ENCODE results near the gene ANO1. TPM values are rescaled to one million over a fixed set of nuclear protein-coding genes. Genes with fewer than 3 reads are reported as not detected.

ANO1 gene
- total RNA-seq, 1 experiment from 2014 or later, result 184 TPM

DNA sequence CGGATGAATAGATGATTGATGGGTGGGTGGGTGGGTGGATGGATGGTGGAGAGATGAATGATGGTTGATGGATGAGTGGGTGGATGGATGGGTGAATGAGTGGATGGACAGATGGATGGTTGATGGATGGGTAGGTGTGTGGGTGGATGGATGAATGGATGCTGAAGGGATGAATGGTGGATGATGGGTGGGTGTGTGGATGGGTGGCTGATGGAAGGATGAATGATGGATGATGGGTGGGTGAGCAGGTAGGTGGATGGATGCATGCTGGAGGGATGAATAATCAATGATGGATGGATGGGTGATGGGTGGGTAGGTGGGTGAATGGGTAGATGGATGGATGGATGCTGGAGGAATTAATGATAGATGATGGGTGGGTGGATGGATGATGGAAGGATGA is 40.5 kb downstream of the ANO1 start:
- Histone ChIP-seq H3K4me2 (ENCODE audit: low read length) (no peak overlapping the region), H4K20me1 (ENCODE audit: low read length) (no peaks in the 10 kb centered on the region), H3K4me3 (ENCODE audit: low read length) (no peak overlapping the region), H3K4me1 (ENCODE audit: insufficient read depth, low read length) (no peaks in the 10 kb centered on the region), H3K9ac (ENCODE audit: low read length) (no peak overlapping the region), H3K9me2 (replicated peaks; ENCODE audit: low read length) (no peaks in the 10 kb centered on the region), H3K27ac (ENCODE audit: low read length) (no peak overlapping the region), H3K79me2 (ENCODE audit: low read length) (no peaks in the 10 kb centered on the region), H3F3A (ENCODE audit: low read length, unreplicated experiment) (no peaks in the 10 kb centered on the region), H3K9me3 (ENCODE audit: low read length) (no peaks in the 10 kb centered on the region), H2AFZ (ENCODE audit: low read length) (no peak overlapping the region), H3K27me3 (ENCODE audit: low read length) (no peaks in the 10 kb centered on the region), H3K36me3 (ENCODE audit: low read depth, low read length) (peaks cover 62% of the 10 kb centered on the region)
- no TSS peak for BruUV-seq (replicated peaks)
- ATAC-seq (no peak), DNase-seq (no peak)
- ChIA-PET CTCF (no interaction called here), POLR2A (ENCODE audit: unreplicated experiment) (no interaction called here)
- TF ChIP-seq EZH2 (IDR thresholded peaks at IDR 0.05; ENCODE audit: low read length, unreplicated experiment), result no peak
- TF ChIP-seq, protein P1, sequence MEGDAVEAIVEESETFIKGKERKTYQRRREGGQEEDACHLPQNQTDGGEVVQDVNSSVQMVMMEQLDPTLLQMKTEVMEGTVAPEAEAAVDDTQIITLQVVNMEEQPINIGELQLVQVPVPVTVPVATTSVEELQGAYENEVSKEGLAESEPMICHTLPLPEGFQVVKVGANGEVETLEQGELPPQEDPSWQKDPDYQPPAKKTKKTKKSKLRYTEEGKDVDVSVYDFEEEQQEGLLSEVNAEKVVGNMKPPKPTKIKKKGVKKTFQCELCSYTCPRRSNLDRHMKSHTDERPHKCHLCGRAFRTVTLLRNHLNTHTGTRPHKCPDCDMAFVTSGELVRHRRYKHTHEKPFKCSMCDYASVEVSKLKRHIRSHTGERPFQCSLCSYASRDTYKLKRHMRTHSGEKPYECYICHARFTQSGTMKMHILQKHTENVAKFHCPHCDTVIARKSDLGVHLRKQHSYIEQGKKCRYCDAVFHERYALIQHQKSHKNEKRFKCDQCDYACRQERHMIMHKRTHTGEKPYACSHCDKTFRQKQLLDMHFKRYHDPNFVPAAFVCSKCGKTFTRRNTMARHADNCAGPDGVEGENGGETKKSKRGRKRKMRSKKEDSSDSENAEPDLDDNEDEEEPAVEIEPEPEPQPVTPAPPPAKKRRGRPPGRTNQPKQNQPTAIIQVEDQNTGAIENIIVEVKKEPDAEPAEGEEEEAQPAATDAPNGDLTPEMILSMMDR (conservative IDR thresholded peaks at IDR 0.05; ENCODE audit: low read depth, low read length), result no peak
- no peak for TF ChIP-seq EZH2phosphoT487 (IDR thresholded peaks at IDR 0.05; ENCODE audit: borderline replicate concordance, low read length)
- intact Hi-C loops (cut with micrococcal nuclease), result no loop called here

DNA sequence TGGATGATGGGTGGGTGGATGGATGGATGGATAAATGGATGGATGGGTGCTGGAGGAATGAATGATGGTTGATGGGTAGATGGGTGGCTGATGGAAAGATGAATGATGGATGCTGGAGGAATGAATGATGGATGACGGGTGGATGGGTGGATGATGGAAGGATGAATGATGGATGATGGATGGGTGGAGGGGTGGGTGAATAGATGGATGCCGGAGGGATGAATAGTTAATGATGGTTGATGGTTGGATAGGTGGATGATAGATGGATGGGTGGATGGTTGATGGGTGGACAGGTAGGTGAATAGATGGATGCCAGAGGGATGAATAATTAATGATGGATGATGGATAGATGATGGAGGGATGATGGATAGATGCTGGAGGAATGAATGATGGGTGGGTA is 41.4 kb downstream of the ANO1 start:
- Histone ChIP-seq H3K9me3 (ENCODE audit: low read length) (no peaks in the 10 kb centered on the region), H3K9me2 (replicated peaks; ENCODE audit: low read length) (no peaks in the 10 kb centered on the region), H3K9ac (ENCODE audit: low read length) (no peak overlapping the region), H3K27ac (ENCODE audit: low read length) (no peak overlapping the region), H3K36me3 (ENCODE audit: low read depth, low read length) (peaks cover 63% of the 10 kb centered on the region), H3K4me2 (ENCODE audit: low read length) (no peak overlapping the region), H3K4me1 (ENCODE audit: insufficient read depth, low read length) (no peaks in the 10 kb centered on the region), H3F3A (ENCODE audit: low read length, unreplicated experiment) (no peaks in the 10 kb centered on the region), H3K79me2 (ENCODE audit: low read length) (no peaks in the 10 kb centered on the region), H3K4me3 (ENCODE audit: low read length) (no peak overlapping the region), H3K27me3 (ENCODE audit: low read length) (no peaks in the 10 kb centered on the region), H4K20me1 (ENCODE audit: low read length) (no peaks in the 10 kb centered on the region), H2AFZ (ENCODE audit: low read length) (no peak overlapping the region)
- TF ChIP-seq EZH2 (IDR thresholded peaks at IDR 0.05; ENCODE audit: low read length, unreplicated experiment) (no peak), EZH2phosphoT487 (IDR thresholded peaks at IDR 0.05; ENCODE audit: borderline replicate concordance, low read length) (no peak)
- TF ChIP-seq, protein P1 (conservative IDR thresholded peaks at IDR 0.05; ENCODE audit: low read depth, low read length), result no peak
- no TSS peak for BruUV-seq (replicated peaks)
- CTCF ChIA-PET, result no interaction called here
- ATAC-seq, result no peak
- intact Hi-C loops (cut with micrococcal nuclease), result no loop called here
- DNase-seq, result no peak
- POLR2A ChIA-PET (ENCODE audit: unreplicated experiment), result no interaction called here

DNA sequence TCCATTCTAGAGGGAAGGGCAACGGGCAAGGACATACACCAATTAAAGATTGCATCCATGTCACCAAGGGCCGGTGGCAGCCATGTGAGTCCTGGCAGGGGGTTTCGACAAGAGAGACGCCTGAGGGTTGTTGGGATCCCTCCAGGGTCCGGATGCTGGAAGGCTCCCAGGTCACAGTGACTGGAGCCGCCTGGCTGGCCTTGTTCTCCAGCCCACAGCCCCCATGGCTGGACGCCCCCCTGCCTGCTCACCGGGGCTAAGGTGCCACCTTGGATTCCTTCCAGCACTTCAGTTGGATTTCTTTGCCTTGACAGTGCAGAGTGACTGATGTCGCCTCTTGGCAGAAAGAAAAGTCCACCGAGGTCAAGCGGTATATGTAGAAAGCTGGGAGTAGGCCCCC is 42.6 kb downstream of the ANO1 start:
- Histone ChIP-seq H3K27ac (ENCODE audit: low read length) (no peak overlapping the region), H3K4me3 (ENCODE audit: low read length) (no peak overlapping the region), H3K9me3 (ENCODE audit: low read length) (no peaks in the 10 kb centered on the region), H3F3A (ENCODE audit: low read length, unreplicated experiment) (no peaks in the 10 kb centered on the region), H3K9ac (ENCODE audit: low read length) (no peak overlapping the region), H3K9me2 (replicated peaks; ENCODE audit: low read length) (no peaks in the 10 kb centered on the region), H2AFZ (ENCODE audit: low read length) (no peak overlapping the region), H3K36me3 (ENCODE audit: low read depth, low read length) (peaks cover 56% of the 10 kb centered on the region), H3K79me2 (ENCODE audit: low read length) (no peaks in the 10 kb centered on the region), H3K27me3 (ENCODE audit: low read length) (no peaks in the 10 kb centered on the region), H3K4me1 (ENCODE audit: insufficient read depth, low read length) (no peaks in the 10 kb centered on the region), H4K20me1 (ENCODE audit: low read length) (no peaks in the 10 kb centered on the region), H3K4me2 (ENCODE audit: low read length) (no peak overlapping the region)
- DNase-seq, result no peak
- TF ChIP-seq EZH2 (IDR thresholded peaks at IDR 0.05; ENCODE audit: low read length, unreplicated experiment), result no peak
- TF ChIP-seq, protein P1 (conservative IDR thresholded peaks at IDR 0.05; ENCODE audit: low read depth, low read length), result no peak
- TF ChIP-seq EZH2phosphoT487 (IDR thresholded peaks at IDR 0.05; ENCODE audit: borderline replicate concordance, low read length), result no peak
- CTCF ChIA-PET, result no interaction called here
- intact Hi-C loops (cut with micrococcal nuclease), result no loop called here
- no TSS peak for BruUV-seq (replicated peaks)
- POLR2A ChIA-PET (ENCODE audit: unreplicated experiment), result no interaction called here
- ATAC-seq, result no peak

Measured in PC-3 (cell line).